ENCODE data around the gene TMEM205.

TMEM205 gene

GRCh38 chr19:11387162-11388034, 41.3 kb upstream of the TMEM205 start:
- peaks cover 3% of the 10 kb centered on the region; the same call in 1 of the 2 replicates for H3K9me3 ChIP-seq (ENCODE audit: control insufficient read depth, insufficient read depth, low read length)
- no peaks in the 10 kb centered on the region for H3F3A ChIP-seq (ENCODE audit: control insufficient read depth, insufficient read depth)
- no peaks in the 10 kb centered on the region for H3K79me2 ChIP-seq (ENCODE audit: control insufficient read depth, low read length)
- TF ChIP-seq EZH2phosphoT487 (IDR thresholded peaks at IDR 0.05; ENCODE audit: borderline replicate concordance, low read length) (no peak), CTCF (IDR thresholded peaks at IDR 0.05; ENCODE audit: low read depth, low read length, poor library complexity, severe bottlenecking) (no peak)
- H3K4me1 ChIP-seq (ENCODE audit: control insufficient read depth, low read length) = peaks cover 39% of the 10 kb centered on the region
- no peaks in the 10 kb centered on the region for H3K9me2 ChIP-seq (replicated peaks; ENCODE audit: control insufficient read depth, low read length)
- peak overlapping the region; percentile 57 for H3K27ac ChIP-seq (ENCODE audit: low read depth, low read length)
- H3K36me3 ChIP-seq (ENCODE audit: control insufficient read depth, low read length) = no peaks in the 10 kb centered on the region
- peak overlapping the region; percentile 74 for H3K4me2 ChIP-seq (ENCODE audit: low read length)
- peaks cover 6% of the 10 kb centered on the region; the same call in 1 of the 2 replicates for H3K27me3 ChIP-seq (ENCODE audit: control insufficient read depth, low read length)
- H3K4me3 ChIP-seq (ENCODE audit: low read length) = peak overlapping the region; percentile 61
- H4K20me1 ChIP-seq (ENCODE audit: control insufficient read depth, insufficient read depth, low read depth, low read length) = no peaks in the 10 kb centered on the region

DNA sequence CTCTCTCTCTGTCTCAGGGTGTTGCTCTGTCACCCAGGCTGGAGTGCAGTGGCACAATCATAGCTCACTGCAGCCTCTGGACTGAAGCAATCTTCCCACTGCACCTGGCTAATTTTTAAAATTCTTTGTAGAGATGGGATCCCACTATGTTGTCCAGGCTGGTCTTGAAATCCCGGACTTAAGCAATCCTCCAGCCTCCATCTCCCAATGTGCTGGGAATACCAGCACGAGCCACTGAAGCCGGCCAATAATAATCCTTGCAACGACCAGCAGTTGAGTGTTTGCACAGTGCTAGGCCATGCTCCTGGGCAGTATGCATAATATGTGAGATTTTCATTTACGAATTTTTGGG, 38.7 kb upstream of the TMEM205 start:
- H3K4me2 ChIP-seq (ENCODE audit: low read length) = no peak overlapping the region
- no peaks in the 10 kb centered on the region for H3K9me3 ChIP-seq (ENCODE audit: control insufficient read depth, insufficient read depth, low read length)
- no peak overlapping the region for H3K27ac ChIP-seq (ENCODE audit: low read depth, low read length)
- peaks cover 9% of the 10 kb centered on the region for H3K79me2 ChIP-seq (ENCODE audit: control insufficient read depth, low read length)
- H3K4me1 ChIP-seq (ENCODE audit: control insufficient read depth, low read length) = peaks cover 50% of the 10 kb centered on the region
- 0 out of 2 replicates have a peak, but pooled peaks cover 5% of the 10 kb centered on the region for H3K36me3 ChIP-seq (ENCODE audit: control insufficient read depth, low read length)
- H4K20me1 ChIP-seq (ENCODE audit: control insufficient read depth, insufficient read depth, low read depth, low read length) = no peaks in the 10 kb centered on the region
- no peak for TF ChIP-seq CTCF (IDR thresholded peaks at IDR 0.05; ENCODE audit: low read depth, low read length, poor library complexity, severe bottlenecking)
- TF ChIP-seq EZH2phosphoT487 (IDR thresholded peaks at IDR 0.05; ENCODE audit: borderline replicate concordance, low read length) = no peak
- H3K4me3 ChIP-seq (ENCODE audit: low read length) = no peak overlapping the region
- H3K27me3 ChIP-seq (ENCODE audit: control insufficient read depth, low read length) = peaks cover 6% of the 10 kb centered on the region; the same call in 1 of the 2 replicates
- H3F3A ChIP-seq (ENCODE audit: control insufficient read depth, insufficient read depth) = 0 out of 2 replicates have a peak, but pooled peaks cover 4% of the 10 kb centered on the region
- no peaks in the 10 kb centered on the region for H3K9me2 ChIP-seq (replicated peaks; ENCODE audit: control insufficient read depth, low read length)

DNA sequence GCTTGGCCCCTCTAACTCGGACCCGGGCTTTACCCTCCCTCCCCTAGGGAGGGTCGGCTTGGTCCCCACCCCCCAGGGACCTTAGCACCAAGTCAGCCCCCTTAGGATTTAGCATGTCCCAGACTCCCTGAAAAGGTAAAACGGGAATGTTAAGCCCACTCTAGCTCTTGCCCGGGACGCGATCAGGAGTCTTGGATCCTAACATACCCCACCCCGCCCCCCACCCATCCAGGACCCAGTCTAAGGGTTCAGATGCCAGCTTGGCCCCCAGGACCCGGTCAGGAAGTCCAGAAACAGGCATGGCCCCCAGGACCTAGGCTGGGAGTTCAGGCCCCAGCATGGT, 37.6 kb upstream of the TMEM205 start:
- TF ChIP-seq EZH2phosphoT487 (IDR thresholded peaks at IDR 0.05; ENCODE audit: borderline replicate concordance, low read length) (no peak), CTCF (IDR thresholded peaks at IDR 0.05; ENCODE audit: low read depth, low read length, poor library complexity, severe bottlenecking) (no peak)
- H3K9me3 ChIP-seq (ENCODE audit: control insufficient read depth, insufficient read depth, low read length) = no peaks in the 10 kb centered on the region
- no peak overlapping the region for H3K27ac ChIP-seq (ENCODE audit: low read depth, low read length)
- H3K27me3 ChIP-seq (ENCODE audit: control insufficient read depth, low read length) = peaks cover 6% of the 10 kb centered on the region; the same call in 1 of the 2 replicates
- H3F3A ChIP-seq (ENCODE audit: control insufficient read depth, insufficient read depth) = 0 out of 2 replicates have a peak, but pooled peaks cover 5% of the 10 kb centered on the region
- H3K4me3 ChIP-seq (ENCODE audit: low read length) = peak overlapping the region; percentile 65
- peaks cover 57% of the 10 kb centered on the region for H3K4me1 ChIP-seq (ENCODE audit: control insufficient read depth, low read length)
- peaks cover 6% of the 10 kb centered on the region for H3K36me3 ChIP-seq (ENCODE audit: control insufficient read depth, low read length)
- no peaks in the 10 kb centered on the region for H4K20me1 ChIP-seq (ENCODE audit: control insufficient read depth, insufficient read depth, low read depth, low read length)
- H3K79me2 ChIP-seq (ENCODE audit: control insufficient read depth, low read length) = peaks cover 18% of the 10 kb centered on the region
- no peaks in the 10 kb centered on the region for H3K9me2 ChIP-seq (replicated peaks; ENCODE audit: control insufficient read depth, low read length)
- H3K4me2 ChIP-seq (ENCODE audit: low read length) = peak overlapping the region; percentile 70
